Activated naive CD4-positive, alpha-beta T cell treated with anti-CD3 and anti-CD28 coated beads, Interleukin-2, amount 50 U/mL, for 16 hours (primary cell): ENCODE data around the gene MCHR1.
"Not testable (repeated sequence)": the region's sequence is repeated elsewhere in the genome, so short reads cannot be mapped to it uniquely, and the experiment has no call there.

Experiments used
- DNase-seq: peaks from one replicate; pipeline ENCODE4 v3.0.0-alpha.2; 2020

MCHR1 gene, protein sequence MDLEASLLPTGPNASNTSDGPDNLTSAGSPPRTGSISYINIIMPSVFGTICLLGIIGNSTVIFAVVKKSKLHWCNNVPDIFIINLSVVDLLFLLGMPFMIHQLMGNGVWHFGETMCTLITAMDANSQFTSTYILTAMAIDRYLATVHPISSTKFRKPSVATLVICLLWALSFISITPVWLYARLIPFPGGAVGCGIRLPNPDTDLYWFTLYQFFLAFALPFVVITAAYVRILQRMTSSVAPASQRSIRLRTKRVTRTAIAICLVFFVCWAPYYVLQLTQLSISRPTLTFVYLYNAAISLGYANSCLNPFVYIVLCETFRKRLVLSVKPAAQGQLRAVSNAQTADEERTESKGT

DNA sequence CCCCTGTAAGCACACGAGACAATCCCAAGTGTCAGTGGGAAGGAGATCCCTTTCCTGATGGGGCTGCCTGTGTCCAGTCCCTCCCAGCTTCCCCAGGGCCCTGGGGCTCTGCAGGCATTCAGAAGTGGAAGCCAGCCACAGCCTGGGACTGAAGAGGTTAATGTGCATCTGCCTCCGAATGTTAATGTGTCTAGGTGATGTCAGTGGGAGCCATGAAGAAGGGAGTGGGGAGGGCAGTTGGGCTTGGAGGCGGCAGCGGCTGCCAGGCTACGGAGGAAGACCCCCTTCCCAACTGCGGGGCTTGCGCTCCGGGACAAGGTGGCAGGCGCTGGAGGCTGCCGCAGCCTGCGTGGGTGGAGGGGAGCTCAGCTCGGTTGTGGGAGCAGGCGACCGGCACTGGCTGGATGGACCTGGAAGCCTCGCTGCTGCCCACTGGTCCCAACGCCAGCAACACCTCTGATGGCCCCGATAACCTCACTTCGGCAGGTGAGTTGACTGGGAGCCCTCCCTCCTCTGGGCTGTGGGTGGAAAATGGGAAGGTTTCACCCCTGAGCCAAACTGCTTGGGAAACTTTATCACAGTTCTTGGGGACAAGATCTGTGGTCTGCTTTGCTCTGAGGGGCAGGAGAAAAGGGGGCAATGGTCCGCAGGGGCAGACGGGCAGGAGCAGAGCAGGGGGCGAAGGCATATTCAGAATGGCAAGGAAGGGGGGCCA lies at the start of gene MCHR1:
Gene MCHR1, plus strand, starts transcription at position 236 of the 715 bp plus-strand sequence. Its CDS starts 169 bp downstream, at position 405.
- no peak for DNase-seq

DNA sequence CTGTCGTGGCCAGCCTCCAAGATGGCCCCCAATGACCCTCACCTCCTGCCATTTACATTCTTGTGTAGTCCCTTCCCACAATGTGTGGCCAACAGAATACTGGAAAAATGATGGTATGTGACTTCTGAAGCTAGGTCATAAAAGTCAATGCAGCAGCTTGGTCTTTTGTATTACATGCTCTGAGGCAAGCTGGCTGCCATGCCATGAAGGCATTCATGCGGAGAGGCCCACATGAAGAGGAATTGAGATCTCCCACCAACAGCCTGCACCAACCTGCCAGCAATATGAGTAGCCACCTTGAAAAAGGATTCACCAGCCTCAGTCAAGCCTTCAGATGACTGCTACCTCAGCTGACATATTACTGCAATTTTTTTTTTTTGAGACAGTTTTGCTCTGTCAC lies 47.4 kb upstream of the MCHR1 start:
- DNase-seq, result no peak

DNA sequence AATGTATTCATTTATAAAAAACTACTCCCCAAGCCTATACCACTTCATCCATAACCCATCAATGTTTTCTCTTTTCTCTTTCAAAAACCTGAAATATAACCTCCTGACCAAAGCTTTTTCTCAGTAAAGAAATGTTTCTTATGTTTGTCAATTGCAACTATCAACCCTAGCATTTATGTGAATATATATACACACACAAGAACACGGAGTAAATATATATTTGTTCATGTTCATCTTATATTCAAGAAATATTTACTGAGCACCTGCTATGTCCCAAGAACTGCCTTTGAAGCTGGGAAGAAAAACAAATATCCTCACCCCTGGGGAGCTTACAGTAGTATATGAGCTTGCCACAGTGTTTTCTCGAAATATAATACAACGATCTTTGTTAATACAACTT lies 46.2 kb upstream of the MCHR1 start:
- no peak for DNase-seq

DNA sequence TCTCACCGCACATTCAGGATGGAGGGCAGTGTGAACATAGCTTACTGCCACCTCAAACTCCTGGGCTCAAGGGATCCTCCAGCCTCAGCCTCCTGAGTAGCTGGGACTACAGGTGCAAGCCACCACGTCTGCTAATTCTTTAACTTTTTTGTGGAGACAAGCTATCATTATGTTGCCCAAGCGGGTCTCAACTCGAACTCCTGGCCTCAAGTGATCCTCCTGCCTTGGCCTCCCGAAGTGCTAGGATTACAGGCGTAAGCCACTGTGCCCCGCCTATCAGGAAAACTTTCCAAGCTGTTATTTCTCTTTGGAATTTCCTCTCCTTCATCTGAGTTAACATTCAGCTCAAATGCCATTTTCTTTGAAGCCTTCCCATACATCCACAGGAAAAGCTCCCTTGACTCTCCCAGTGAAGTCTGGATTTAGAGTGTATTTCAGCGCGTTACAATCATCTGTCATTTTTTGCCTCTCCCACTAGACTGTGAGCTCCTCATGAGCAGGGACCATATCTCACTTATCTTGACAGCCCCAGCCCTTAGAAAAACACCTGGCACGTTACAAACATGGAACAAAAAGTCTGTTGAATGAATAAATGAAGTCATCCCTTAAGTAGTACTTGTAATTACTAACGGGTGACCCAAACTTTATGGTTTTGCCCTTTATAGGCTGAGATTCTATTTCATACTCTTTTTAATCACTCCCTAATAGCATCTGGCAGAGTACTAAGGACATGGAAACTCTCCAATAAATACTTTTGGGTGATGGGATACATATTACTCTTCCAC lies 45.0 kb upstream of the MCHR1 start:
- no peak for DNase-seq

DNA sequence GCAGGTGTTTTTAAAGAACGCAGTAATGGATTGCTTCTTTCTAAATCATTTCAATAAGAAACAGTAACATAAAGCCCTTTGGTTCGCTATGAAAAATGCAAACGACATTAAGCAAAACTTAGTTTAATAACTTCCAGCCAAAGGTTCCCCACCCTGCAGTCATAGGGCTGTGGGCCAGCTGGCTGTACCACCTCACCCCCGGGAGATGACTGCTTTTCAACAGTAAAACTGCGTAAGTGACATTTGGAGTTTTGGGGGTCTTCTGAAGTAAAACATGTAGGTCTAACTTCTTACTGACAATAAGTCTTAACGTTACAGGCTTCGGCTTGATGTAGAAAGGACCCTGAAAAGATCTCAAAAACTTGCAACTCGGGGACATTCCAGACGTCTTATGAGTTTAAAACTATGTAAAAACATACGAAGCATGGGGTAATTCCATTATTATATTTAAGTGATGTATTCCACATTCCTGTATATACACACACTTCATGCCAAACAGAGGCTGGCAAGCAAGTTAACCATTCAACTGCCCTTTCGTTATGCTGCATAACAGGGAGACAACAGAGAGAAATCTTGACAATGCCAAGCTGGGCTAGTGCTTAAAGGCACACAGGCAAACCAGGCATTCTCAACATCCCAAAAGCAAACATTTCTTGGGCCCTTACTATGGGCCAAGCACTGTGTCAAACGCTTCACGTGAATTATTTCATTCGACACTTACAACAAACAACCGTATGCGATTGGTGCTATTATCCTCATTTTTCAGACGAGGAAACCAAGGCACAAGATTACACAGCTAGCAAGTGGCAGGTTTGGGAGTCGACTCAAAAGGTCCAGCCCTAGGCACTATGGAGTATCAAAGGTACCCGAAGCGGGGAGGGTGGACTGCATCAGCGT lies 44.0 kb upstream of the MCHR1 start:
- no peak for DNase-seq

DNA sequence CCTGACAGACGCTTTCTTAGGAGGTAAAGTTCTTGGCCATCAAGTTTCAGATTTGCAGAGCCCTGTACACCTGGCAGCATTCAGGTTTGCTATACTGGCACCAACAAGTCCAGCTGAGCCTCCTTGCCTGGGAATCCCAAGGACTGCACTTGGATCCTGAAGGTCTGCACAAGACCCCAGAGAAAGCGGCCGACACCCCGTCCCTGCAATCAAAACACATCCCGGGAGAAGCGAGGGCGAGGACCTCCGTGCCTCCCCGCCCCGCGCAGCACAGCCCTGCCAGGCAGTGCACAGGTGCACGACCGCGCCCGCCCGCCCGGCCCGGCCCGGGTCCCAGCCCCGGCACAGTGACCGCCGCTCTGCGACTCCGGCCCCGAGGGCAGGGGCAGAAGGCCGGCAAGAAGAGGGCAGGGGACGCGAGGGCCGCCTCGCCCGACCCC lies 43.3 kb upstream of the MCHR1 start:
- DNase-seq, result no peak

DNA sequence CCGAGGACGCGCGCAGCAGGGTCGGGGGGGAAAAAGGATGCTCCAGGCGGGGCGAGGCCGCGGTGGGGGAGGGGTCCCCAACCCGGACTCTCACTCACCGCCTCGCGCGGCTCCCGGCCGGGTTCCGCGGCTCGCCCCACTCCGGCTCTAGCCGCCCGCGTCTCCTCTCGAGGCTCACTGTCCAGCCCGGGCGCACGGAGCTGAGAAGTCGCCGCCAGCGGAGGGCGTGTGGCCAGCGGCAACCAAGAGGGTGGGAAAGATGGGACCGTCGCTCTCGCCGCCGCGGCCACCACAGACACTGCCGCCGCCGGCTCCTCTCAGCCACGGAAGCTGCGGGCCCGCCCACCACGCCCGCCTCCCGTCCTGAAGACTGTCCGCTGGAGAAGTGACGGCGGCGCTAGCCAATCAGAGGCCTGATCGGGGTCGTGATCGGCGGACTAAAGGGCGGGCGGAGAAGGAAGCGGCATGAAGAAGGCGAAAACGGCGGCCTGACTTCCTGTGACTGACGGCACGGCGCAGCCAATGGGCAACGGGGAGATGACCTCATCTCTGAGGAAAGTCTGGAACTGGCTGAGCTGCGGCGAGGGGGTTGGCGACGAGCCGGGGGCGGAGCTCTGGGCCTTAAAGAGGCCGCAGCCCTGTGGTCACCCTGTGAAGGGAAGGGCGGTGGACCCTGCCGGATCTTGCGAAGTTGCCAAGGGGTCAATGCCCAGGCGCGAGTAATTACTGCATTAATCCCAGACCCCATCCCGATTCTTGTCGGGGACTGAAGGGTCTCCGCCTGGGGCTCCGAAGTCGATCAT lies 42.7 kb upstream of the MCHR1 start, which contains the start of gene MRTFA:
Gene MRTFA, minus strand, starts transcription at position 340 of the 803 bp plus-strand sequence.
- peak; percentile 100 for DNase-seq

DNA sequence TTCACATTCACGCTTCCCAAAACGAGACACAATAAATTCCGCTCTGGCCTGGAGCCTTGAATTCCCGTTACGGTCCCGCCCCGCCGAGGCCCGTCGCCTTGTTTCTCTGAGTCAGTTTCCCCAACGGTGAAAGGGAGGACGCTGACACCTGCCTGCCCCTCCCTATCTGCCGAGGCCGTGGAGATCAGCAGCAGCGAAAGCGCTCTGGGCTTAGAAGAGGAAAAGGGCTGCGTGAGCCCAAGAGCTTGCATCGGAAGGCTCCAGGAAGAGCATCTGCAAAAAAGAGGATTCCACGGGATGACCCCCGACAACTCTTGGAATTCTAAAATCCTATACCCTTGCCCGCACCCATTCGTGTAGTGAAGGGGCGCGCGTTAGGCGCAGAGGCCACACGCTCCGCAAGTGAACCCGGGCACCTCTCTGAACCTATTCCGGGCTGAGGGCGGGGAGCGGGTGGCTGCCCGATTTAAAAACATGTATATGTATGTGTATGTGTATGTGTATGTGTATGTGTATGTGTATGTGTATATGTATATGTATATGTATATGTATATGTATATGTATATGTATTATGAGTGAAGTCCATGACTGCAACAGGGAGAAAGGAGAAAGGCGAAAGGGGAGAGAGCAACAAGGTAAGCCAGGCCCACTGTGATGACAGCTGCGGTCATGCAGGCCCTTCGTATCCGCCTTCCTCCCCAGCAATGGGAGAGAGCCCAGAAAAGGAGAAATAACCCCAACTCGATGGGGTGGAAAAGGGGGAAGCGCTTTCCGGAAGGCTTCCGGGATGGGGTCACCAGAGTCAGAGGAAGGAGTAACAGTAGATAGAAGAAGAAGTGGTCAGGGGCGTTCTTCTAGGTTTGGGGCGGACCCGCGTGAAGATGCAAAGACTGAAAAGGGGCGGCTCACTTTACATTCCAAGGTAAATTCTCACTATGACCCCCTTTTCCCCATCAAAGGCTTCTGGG lies 41.8 kb upstream of the MCHR1 start:
- DNase-seq, result peak; percentile 63

DNA sequence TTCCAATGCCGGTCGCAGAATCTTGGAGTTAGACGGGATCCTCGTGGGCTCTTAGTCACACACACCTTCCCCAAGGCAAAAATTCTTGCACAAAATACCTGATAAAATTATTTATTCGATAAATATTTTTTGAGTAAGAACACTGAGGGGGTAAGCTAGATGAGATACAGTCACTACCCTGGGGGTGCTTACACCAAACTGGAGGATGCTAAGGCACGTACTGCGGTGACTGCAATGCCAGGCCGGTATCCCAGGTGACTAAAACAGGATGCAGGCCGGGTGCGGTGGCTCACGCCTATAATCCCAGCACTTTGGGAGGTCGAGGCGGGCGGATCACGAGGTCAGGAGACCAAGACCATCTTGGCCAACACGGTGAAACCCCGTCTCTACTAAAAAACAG lies 41.0 kb upstream of the MCHR1 start:
- DNase-seq, result no peak

DNA sequence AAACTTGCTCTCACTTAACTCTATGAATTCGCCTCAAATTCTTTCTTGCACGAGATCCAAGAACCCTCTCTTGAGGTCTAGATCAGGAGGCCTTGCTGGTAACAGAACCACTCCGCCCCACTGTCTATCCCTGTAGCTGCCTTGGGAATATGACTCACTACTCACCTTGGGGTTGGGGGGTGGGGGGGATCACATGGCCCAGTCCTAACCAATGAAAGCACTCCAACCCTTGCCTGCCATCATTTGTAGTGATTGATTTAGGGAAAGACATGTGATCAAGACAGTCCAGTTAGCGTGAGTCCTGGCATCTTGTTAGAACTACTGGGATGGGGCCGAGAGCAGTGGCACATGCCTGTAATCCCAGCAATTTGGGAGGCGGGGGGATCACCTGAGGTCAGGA lies 38.0 kb upstream of the MCHR1 start:
- DNase-seq, result no peak

DNA sequence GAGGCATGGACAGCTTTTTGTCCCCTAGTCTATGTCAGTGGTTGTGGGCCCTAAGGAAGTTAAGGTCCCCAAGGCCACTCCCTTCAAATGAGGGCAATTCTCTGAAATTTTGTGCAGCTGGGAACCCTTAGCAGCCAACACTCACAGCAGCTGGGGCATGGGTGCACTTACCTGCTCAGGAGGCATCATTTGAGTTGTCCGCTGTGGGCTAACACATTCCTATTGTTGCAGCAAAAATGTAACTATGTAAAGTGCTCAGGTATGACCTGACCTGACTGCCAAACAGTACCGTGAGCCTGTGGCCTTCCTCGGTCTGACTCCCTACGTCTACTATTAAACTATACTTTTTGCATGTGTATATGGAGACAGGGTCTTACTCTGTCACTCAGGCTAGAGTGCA lies 37.0 kb upstream of the MCHR1 start:
- no peak for DNase-seq

DNA sequence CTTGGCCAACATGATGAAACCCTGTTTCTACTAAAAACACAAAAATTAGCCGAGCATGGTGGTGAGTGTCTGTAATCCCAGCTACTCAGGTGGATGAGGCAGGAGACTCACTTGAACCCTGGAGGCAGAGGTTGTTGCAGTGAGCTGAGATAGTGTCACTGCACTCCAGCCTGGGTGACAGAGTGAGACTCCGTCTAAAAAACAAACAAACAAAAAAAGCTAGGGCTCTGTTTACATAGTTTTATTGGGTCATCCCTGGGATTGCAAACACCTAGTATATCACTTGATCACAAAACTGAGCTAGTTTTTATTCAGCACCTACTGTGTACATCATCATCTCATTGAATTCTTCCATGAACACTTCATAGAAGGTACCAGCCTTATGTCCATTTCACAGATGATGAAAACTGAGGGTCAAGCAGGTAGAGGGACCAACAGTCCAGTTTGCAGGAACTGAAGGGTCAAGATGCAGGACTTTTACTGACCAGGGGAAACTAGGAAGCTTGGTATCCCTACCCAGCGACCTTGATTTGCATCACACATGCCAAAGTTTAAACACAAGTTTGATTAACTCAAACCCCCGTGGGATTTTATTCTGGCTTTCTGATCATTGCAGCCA lies 33.6 kb upstream of the MCHR1 start:
- no peak for DNase-seq

DNA sequence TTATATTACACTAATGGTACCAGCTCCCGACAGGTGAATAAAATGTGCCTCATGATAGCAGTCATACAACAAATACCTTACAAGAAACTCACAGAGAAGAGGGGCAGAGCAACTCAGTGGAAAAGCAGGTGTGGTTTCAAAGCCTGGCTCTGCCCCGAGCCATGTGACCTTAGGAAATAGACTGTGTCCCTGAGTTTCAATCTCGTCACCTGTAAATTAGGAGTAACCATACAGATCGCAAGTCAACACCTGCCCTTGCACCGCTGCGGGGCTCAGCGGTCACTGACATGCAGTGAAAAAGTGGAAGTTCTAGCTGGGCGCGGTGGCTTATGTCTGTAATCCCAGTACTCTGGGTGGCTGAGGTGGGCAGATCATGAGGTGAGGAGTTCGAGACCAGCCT lies 30.9 kb upstream of the MCHR1 start:
- no peak for DNase-seq

DNA sequence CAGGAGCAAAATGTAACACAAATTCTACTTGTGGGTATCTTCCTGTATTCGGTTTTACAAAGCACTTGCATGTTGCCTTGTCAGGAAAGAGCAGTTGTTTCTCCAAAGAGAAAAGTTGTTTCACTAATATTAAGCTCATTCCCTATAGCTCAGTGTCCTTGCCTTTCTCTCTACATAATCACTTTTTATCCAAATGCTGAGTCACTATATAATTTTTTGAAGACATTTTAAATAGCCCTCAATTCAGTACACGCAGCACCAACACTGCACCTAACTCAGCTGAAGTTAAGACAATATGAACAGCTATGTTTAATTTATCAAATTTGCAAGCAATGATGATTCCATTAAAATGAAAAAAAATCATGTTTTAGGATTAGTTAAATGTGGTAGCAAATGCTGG lies 28.2 kb upstream of the MCHR1 start:
- DNase-seq, result no peak

DNA sequence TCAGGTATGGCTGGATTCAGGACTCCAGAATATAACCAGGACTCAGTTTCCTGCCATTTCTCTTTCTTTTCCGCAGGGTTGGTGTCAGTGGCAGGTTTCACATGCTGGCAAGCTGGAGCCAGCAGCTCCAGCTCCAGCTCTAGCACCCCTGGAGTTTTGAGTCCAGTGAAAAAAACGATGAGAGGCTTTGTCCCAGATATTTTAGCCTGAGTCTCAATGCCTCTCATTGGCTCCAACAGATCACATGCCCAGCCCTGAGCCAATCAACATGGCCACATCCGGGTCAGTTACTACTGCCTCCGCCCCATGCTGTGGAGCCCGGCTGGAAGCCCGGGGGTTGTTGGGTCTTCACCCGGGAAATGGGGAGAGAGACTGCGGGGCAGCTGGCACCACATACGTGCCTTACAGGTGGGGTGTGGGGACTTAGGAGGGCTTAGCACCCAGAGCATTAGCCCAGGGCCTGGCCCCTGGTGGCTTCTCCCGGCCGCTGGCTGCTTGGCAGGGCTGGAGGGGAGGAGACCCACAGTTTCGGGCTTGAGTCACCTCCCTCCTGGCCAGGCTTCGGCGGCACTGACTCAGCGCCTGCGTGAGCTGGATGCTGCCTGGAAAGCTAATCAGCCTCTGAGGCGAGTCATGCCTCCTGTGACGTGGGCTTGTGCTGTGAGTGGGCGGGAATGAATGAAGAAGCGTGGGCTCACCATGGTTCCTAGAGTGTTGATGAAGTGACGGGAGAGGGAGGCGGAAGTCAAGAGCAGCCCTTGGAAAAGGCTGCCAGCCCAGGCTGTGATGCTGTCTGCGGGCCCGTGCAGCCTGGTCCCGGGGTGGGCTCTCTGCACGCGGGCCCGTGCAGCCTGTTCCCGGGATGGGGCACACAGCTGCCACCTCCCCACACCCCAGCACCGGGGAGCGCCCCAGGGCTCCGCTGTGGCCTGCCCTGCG lies 27.5 kb upstream of the MCHR1 start:
- peak; percentile 80 for DNase-seq

DNA sequence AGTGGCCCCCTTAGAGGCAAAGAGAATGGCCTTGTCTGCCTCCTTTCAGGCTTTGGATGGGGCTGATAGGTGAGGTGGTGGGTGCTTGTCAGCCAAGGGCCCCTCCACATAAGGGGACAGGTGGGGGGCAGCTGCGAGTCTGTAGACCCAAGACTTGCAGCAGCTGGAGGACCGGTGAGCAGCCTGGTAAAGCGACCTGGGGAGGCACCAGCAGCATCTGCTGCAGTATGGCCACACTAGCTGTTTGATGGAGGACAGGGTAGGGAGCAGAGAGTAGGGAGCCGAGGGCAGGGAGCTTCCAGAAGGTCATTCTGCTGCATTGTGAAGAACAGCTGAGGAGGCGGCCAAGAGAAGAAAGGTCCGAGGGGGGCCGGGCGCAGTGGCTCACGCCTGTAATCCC lies 25.9 kb upstream of the MCHR1 start:
- no peak for DNase-seq

DNA sequence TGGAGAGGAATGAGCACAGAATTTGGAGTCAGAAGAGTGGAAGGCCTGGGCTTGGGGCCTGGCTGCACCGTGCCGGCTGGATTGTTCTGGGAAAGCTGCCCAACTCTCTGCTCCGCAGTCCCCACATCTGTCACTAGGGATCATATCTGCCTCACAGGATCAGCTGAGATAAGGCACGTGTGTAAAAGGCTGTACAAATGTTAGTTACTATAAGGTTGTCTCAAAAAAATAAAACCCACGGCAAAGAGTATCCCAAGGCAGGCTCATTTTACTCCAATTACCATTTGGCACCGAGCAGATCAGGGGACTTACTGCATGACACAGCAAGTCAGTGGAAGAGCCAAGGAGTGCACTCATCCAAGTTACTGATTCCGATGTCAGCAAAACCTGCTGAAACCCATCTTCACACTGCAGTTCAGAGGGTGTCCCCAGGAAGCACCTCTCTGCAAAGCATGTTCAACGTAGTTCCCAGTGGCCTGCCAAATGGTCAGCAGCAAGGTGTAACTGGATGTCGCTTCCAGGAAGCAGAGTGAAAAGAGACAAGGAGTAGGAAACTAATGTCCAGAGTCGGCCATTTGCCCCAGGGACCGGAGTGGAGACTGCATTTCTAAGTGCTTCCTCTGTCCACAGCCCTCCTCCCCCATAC lies 24.6 kb upstream of the MCHR1 start:
- DNase-seq, result no peak

DNA sequence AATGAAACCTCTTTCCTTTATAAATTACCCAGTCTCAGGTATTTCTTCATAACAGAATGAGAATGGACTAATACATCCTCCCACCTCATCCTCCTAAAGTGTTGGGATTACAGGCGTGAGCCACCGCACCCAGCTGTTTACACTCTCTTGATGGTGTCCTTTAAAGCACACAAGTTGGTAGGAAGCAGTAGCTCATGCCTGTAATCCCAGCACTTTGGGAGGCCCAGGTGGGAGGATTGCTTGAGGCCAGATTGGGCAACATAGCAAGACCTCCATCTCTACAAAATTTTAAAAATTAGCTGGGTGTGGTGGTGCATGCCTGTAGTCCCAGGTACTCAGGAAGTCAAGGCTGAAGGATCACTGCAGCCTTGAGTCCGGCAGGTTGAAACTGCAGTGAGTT lies 23.3 kb upstream of the MCHR1 start:
- DNase-seq, result not testable (repeated sequence)
